Progenitor cell of endocrine pancreas (in vitro differentiated cells): Measurements from ENCODE around the gene ENDOU. TPM values are rescaled to one million over a fixed set of nuclear protein-coding genes. Genes with fewer than 3 reads are reported as not detected.

Experiments
- DNase-seq: peaks from one replicate; pipeline ENCODE4 v3.0.0; 2021; ENCODE audit warnings: low spot score; ENCODE audit not compliant: unreplicated experiment
- H3K27ac Mint-ChIP-seq: 2 replicates; pipeline ENCODE4 v1.8.0; 2021; ENCODE audit warnings: mild to moderate bottlenecking, moderate library complexity, mixed read lengths
- H3K27me3 Mint-ChIP-seq: 2 replicates; pipeline ENCODE4 v1.8.0; 2021; ENCODE audit warnings: mixed read lengths
- H3K36me3 Mint-ChIP-seq: 2 replicates; pipeline ENCODE4 v1.8.0; 2022; ENCODE audit warnings: mixed read lengths; ENCODE audit not compliant: insufficient read depth
- H3K4me1 Mint-ChIP-seq: 2 replicates; pipeline ENCODE4 v1.8.0; 2021; ENCODE audit warnings: low read depth, mixed read lengths
- H3K4me3 Mint-ChIP-seq: 2 replicates; pipeline ENCODE4 v1.8.0; 2021; ENCODE audit warnings: low read depth, mild to moderate bottlenecking, moderate library complexity, mixed read lengths
- H3K9me3 Mint-ChIP-seq: 2 replicates; pipeline ENCODE4 v1.8.0; 2021; ENCODE audit warnings: low read depth, mixed read lengths
- CTCF ChIP-seq: fragments of 200-600 bp; sonication (generic); IDR thresholded peaks from one replicate; pipeline ENCODE4 v1.5.0; 2021; ENCODE audit warnings: antibody characterized with exemption, mild to moderate bottlenecking; ENCODE audit not compliant: unreplicated experiment
- total RNA-seq: library from RNA; stranded (reverse); gene quantifications from 2 replicates; pipeline ENCODE4 v1.2.1, GENCODE V29; 2021

Gene ENDOU
- total RNA-seq, 1 donor from 2014 or later = not detected

GRCh38 chr12:47732504-47732903, 7.2 kb upstream of the ENDOU start:
- no peak for DNase-seq

GRCh38 chr12:47731723-47732122, 6.4 kb upstream of the ENDOU start:
- Mint-ChIP-seq H3K27me3 (peaks cover 3% of the 10 kb centered on the region), H3K4me1 (peaks cover 19% of the 10 kb centered on the region), H3K36me3 (no peaks in the 10 kb centered on the region), H3K4me3 (no peak overlapping the region), H3K27ac (no peak overlapping the region), H3K9me3 (no peaks in the 10 kb centered on the region)
- no peak for DNase-seq
- TF ChIP-seq CTCF = no peak

More at GRCh38 chr12:47732504-47732903, 7.2 kb upstream of the ENDOU start:
- H3K27me3 Mint-ChIP-seq = peaks cover 3% of the 10 kb centered on the region
- no peaks in the 10 kb centered on the region for H3K36me3 Mint-ChIP-seq
- H3K27ac Mint-ChIP-seq = no peak overlapping the region
- H3K4me1 Mint-ChIP-seq = peaks cover 22% of the 10 kb centered on the region
- no peak overlapping the region for H3K4me3 Mint-ChIP-seq
- H3K9me3 Mint-ChIP-seq = no peaks in the 10 kb centered on the region
- no peak for TF ChIP-seq CTCF

- no peak for TF ChIP-seq CTCF
- Mint-ChIP-seq H3K4me3 (no peak overlapping the region), H3K27ac (no peak overlapping the region), H3K9me3 (no peaks in the 10 kb centered on the region), H3K27me3 (peaks cover 3% of the 10 kb centered on the region), H3K4me1 (peaks cover 19% of the 10 kb centered on the region), H3K36me3 (no peaks in the 10 kb centered on the region)
- no peak for DNase-seq
Observed at GRCh38 chr12:47730341-47730744, 5.1 kb upstream of the ENDOU start.

- TF ChIP-seq CTCF = no peak
- no peak for DNase-seq
- H3K4me3 Mint-ChIP-seq = no peak overlapping the region
- H3K27me3 Mint-ChIP-seq = peaks cover 3% of the 10 kb centered on the region
- no peaks in the 10 kb centered on the region for H3K9me3 Mint-ChIP-seq
- peaks cover 18% of the 10 kb centered on the region for H3K4me1 Mint-ChIP-seq
- H3K36me3 Mint-ChIP-seq = no peaks in the 10 kb centered on the region
- H3K27ac Mint-ChIP-seq = no peak overlapping the region
Observed at GRCh38 chr12:47729233-47729632, 3.9 kb upstream of the ENDOU start.

- Mint-ChIP-seq H3K4me1 (peaks cover 18% of the 10 kb centered on the region), H3K27ac (no peak overlapping the region), H3K36me3 (no peaks in the 10 kb centered on the region), H3K27me3 (no peaks in the 10 kb centered on the region), H3K9me3 (no peaks in the 10 kb centered on the region), H3K4me3 (no peak overlapping the region)
- no peak for DNase-seq
- no peak for TF ChIP-seq CTCF
Observed at GRCh38 chr12:47725893-47726292, 603 bp upstream of the ENDOU start.
